ENCODE data around the gene LGALS7.
"Not testable (repeated sequence)": the region's sequence is repeated elsewhere in the genome, so short reads cannot be mapped to it uniquely, and the experiment has no call there.

The LGALS7 gene

GRCh38 chr19:38780443-38780842, 7.1 kb upstream of the LGALS7 start:
- Histone ChIP-seq H3F3A (ENCODE audit: low read depth) (no peaks in the 10 kb centered on the region), H3K36me3 (ENCODE audit: insufficient read depth, low read length) (no peaks in the 10 kb centered on the region), H3K9me3 (ENCODE audit: insufficient read depth, low read depth, low read length) (no peaks in the 10 kb centered on the region), H3K79me2 (ENCODE audit: insufficient read depth, low read length) (no peaks in the 10 kb centered on the region), H2AFZ (ENCODE audit: low read length) (no peak overlapping the region), H3K9ac (ENCODE audit: low read depth, low read length, poor library complexity, severe bottlenecking) (no peak overlapping the region), H3K4me1 (ENCODE audit: insufficient read depth, low read length, poor library complexity, severe bottlenecking) (no peaks in the 10 kb centered on the region), H3K4me2 (ENCODE audit: low read depth, low read length, poor library complexity, severe bottlenecking) (no peak overlapping the region), H3K4me3 (ENCODE audit: low read length, poor library complexity, severe bottlenecking) (no peak overlapping the region), H4K20me1 (ENCODE audit: insufficient read depth, low read length, poor library complexity, severe bottlenecking) (no peaks in the 10 kb centered on the region), H3K9me2 (replicated peaks; ENCODE audit: low read depth, low read length) (no peaks in the 10 kb centered on the region), H3K27me3 (ENCODE audit: insufficient read depth, low read length, poor library complexity, severe bottlenecking) (no peaks in the 10 kb centered on the region)
- no peak for TF ChIP-seq EZH2phosphoT487 (IDR thresholded peaks at IDR 0.05; ENCODE audit: borderline replicate concordance)
- TF ChIP-seq CTCF (conservative IDR thresholded peaks at IDR 0.05; ENCODE audit: low read length) = no peak

DNA sequence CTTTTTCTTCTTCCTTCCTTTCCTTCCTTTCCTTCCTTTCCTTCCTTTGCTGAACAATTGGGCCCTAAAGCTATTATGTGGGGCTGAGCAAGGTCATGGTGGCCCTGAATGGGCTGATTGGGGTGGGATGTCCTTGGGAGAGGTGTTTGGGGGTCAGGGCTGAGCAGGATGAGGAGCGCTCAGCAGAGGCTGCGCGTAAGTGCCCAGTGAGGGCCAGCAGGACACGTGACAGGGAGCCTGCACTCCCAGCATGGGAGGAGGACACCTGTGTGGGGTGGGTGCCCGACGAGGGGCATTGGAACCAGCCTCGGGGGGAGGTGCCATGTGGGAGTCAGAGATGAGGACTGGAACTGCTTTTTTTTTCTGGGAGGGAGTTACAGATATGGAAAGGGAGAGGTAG, 5.4 kb upstream of the LGALS7 start:
- Histone ChIP-seq H3K4me2 (ENCODE audit: low read depth, low read length, poor library complexity, severe bottlenecking) (no peak overlapping the region), H3K27me3 (ENCODE audit: insufficient read depth, low read length, poor library complexity, severe bottlenecking) (no peaks in the 10 kb centered on the region), H3K9me3 (ENCODE audit: insufficient read depth, low read depth, low read length) (no peaks in the 10 kb centered on the region), H3F3A (ENCODE audit: low read depth) (no peaks in the 10 kb centered on the region), H4K20me1 (ENCODE audit: insufficient read depth, low read length, poor library complexity, severe bottlenecking) (no peaks in the 10 kb centered on the region), H3K79me2 (ENCODE audit: insufficient read depth, low read length) (no peaks in the 10 kb centered on the region), H3K9ac (ENCODE audit: low read depth, low read length, poor library complexity, severe bottlenecking) (no peak overlapping the region), H3K4me3 (ENCODE audit: low read length, poor library complexity, severe bottlenecking) (no peak overlapping the region), H3K36me3 (ENCODE audit: insufficient read depth, low read length) (no peaks in the 10 kb centered on the region), H3K9me2 (replicated peaks; ENCODE audit: low read depth, low read length) (no peaks in the 10 kb centered on the region), H3K4me1 (ENCODE audit: insufficient read depth, low read length, poor library complexity, severe bottlenecking) (no peaks in the 10 kb centered on the region), H2AFZ (ENCODE audit: low read length) (no peak overlapping the region)
- TF ChIP-seq EZH2phosphoT487 (IDR thresholded peaks at IDR 0.05; ENCODE audit: borderline replicate concordance) (no peak), CTCF (conservative IDR thresholded peaks at IDR 0.05; ENCODE audit: low read length) (no peak)

- Histone ChIP-seq H3K4me1 (ENCODE audit: insufficient read depth, low read length, poor library complexity, severe bottlenecking) (no peaks in the 10 kb centered on the region), H3K27me3 (ENCODE audit: insufficient read depth, low read length, poor library complexity, severe bottlenecking) (no peaks in the 10 kb centered on the region), H3K4me3 (ENCODE audit: low read length, poor library complexity, severe bottlenecking) (no peak overlapping the region), H3K9me2 (replicated peaks; ENCODE audit: low read depth, low read length) (no peaks in the 10 kb centered on the region), H2AFZ (ENCODE audit: low read length) (no peak overlapping the region), H3F3A (ENCODE audit: low read depth) (no peaks in the 10 kb centered on the region), H4K20me1 (ENCODE audit: insufficient read depth, low read length, poor library complexity, severe bottlenecking) (no peaks in the 10 kb centered on the region), H3K9ac (ENCODE audit: low read depth, low read length, poor library complexity, severe bottlenecking) (no peak overlapping the region), H3K79me2 (ENCODE audit: insufficient read depth, low read length) (no peaks in the 10 kb centered on the region), H3K9me3 (ENCODE audit: insufficient read depth, low read depth, low read length) (no peaks in the 10 kb centered on the region), H3K4me2 (ENCODE audit: low read depth, low read length, poor library complexity, severe bottlenecking) (no peak overlapping the region), H3K36me3 (ENCODE audit: insufficient read depth, low read length) (no peaks in the 10 kb centered on the region)
- TF ChIP-seq EZH2phosphoT487 (IDR thresholded peaks at IDR 0.05; ENCODE audit: borderline replicate concordance) = no peak
- TF ChIP-seq CTCF (conservative IDR thresholded peaks at IDR 0.05; ENCODE audit: low read length) = no peak
Measured at GRCh38 chr19:38774181-38774950, 1.0 kb upstream of the LGALS7 start.

DNA sequence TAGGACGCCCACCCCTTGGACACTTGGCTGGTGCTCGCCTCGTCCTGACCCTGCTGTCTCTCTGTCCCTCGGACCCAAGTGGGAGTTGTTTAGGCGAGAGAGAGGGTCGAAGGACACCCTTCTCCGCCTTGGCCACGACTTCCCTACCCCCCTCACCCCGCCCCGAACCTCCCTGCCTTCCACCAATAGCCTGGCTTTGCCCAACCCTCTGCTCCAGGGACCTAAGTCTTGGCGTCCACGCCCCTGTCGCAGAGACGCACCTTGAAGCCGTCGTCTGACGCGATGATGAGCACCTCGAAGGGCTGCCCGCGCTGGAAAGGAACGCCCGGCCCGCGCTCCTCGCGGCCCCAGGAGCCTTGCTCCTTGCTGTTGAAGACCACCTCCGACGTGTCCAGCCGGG, 1.7 kb downstream of the LGALS7 start:
- H3K4me2 ChIP-seq (ENCODE audit: low read depth, low read length, poor library complexity, severe bottlenecking); H3K9me2 ChIP-seq (replicated peaks; ENCODE audit: low read depth, low read length); H3K79me2 ChIP-seq (ENCODE audit: insufficient read depth, low read length); H3F3A ChIP-seq (ENCODE audit: low read depth); H3K4me1 ChIP-seq (ENCODE audit: insufficient read depth, low read length, poor library complexity, severe bottlenecking); H2AFZ ChIP-seq (ENCODE audit: low read length); H3K4me3 ChIP-seq (ENCODE audit: low read length, poor library complexity, severe bottlenecking); H3K27me3 ChIP-seq (ENCODE audit: insufficient read depth, low read length, poor library complexity, severe bottlenecking); H4K20me1 ChIP-seq (ENCODE audit: insufficient read depth, low read length, poor library complexity, severe bottlenecking); H3K9me3 ChIP-seq (ENCODE audit: insufficient read depth, low read depth, low read length); H3K9ac ChIP-seq (ENCODE audit: low read depth, low read length, poor library complexity, severe bottlenecking); H3K36me3 ChIP-seq (ENCODE audit: insufficient read depth, low read length): not testable (repeated sequence)

- not testable (repeated sequence) for H3K4me3 ChIP-seq (ENCODE audit: low read length, poor library complexity, severe bottlenecking); H3K36me3 ChIP-seq (ENCODE audit: insufficient read depth, low read length); H4K20me1 ChIP-seq (ENCODE audit: insufficient read depth, low read length, poor library complexity, severe bottlenecking); H3K4me2 ChIP-seq (ENCODE audit: low read depth, low read length, poor library complexity, severe bottlenecking); H3F3A ChIP-seq (ENCODE audit: low read depth); H3K4me1 ChIP-seq (ENCODE audit: insufficient read depth, low read length, poor library complexity, severe bottlenecking); H3K9me3 ChIP-seq (ENCODE audit: insufficient read depth, low read depth, low read length); H2AFZ ChIP-seq (ENCODE audit: low read length); H3K79me2 ChIP-seq (ENCODE audit: insufficient read depth, low read length); H3K27me3 ChIP-seq (ENCODE audit: insufficient read depth, low read length, poor library complexity, severe bottlenecking); H3K9me2 ChIP-seq (replicated peaks; ENCODE audit: low read depth, low read length); H3K9ac ChIP-seq (ENCODE audit: low read depth, low read length, poor library complexity, severe bottlenecking)
Measured at GRCh38 chr19:38770949-38771275, 2.4 kb downstream of the LGALS7 start.

Measured in Loucy (cell line).